Vagina (tissue), 2 donors: ENCODE results near the gene ANKRD36C. TPM values are rescaled to one million over a fixed set of nuclear protein-coding genes. Genes with fewer than 3 reads are reported as not detected.
"Not testable (repeated sequence)": the region's sequence is repeated elsewhere in the genome, so short reads cannot be mapped to it uniquely, and the experiment has no call there.

Source experiments
- DNase-seq, 2 donors: peaks; one replicate each; pipeline ENCODE4 v3.0.0-alpha.2; 2017; ENCODE audit errors: extremely low spot score in 2 of 2
- H3K27ac ChIP-seq: fragments of 200-600 bp; sonication (generic); one replicate; pipeline ENCODE4 v1.5.1; 2019
- H3K27me3 ChIP-seq: fragments of 200-600 bp; sonication (generic); one replicate; pipeline ENCODE4 v1.5.1; 2019
- H3K36me3 ChIP-seq, 2 donors: fragments of 200-600 bp; sonication (generic); one replicate each; pipeline ENCODE4 v1.5.1; 2017 to 2019
- H3K4me1 ChIP-seq: fragments of 200-600 bp; sonication (generic); one replicate; pipeline ENCODE4 v1.5.1; 2019
- H3K4me3 ChIP-seq, 2 donors: fragments of 200-600 bp; sonication (generic); 1 replicate in 1 of 2; 2 replicates in 1 of 2; pipeline ENCODE4 v1.5.1; 2016 to 2019
- H3K9me3 ChIP-seq: fragments of 200-600 bp; sonication (generic); one replicate; pipeline ENCODE4 v1.5.1; 2019
- CTCF ChIP-seq, 3 experiments: fragments of 450-650 bp in 2 of 3; fragments of 200-600 bp in 1 of 3; sonication (generic) in 1 of 3; IDR thresholded peaks; one replicate each; pipeline ENCODE4 v1.5.1; 2017 to 2019; ENCODE audit warnings: antibody characterized with exemption in 3 of 3, mild to moderate bottlenecking in 2 of 3, moderate library complexity in 2 of 3
- POLR2A ChIP-seq, 2 donors: fragments of 450-650 bp; IDR thresholded peaks; one replicate each; pipeline ENCODE4 v1.6.1; 2017; ENCODE audit warnings: antibody characterized with exemption in 2 of 2, mild to moderate bottlenecking in 2 of 2, moderate library complexity in 2 of 2
- POLR2AphosphoS5 ChIP-seq, 2 donors: sonication (generic); formaldehyde crosslinking; IDR thresholded peaks; one replicate each; pipeline ENCODE4 v1.9.0; 2017; ENCODE audit warnings: antibody characterized with exemption in 2 of 2, mild to moderate bottlenecking in 2 of 2, low read depth in 1 of 2; ENCODE audit not compliant: insufficient read depth in 1 of 2
- intact Hi-C: fragments of 100-400 bp; cut with DNase I; formaldehyde crosslinking; loops from one replicate; pipeline ENCODE4 v1.15.1; 2023
- total RNA-seq: library from RNA; depleted of rRNA; stranded (reverse); fragments of >200 nt; gene quantifications from one replicate; pipeline ENCODE4 v1.2.3, GENCODE V29; 2016

The ANKRD36C gene
- total RNA-seq, 1 donor from 2014 or later = 36.6 TPM

- H3K9me3 ChIP-seq, H3K4me1 ChIP-seq, H3K27me3 ChIP-seq, intact Hi-C loops, H3K36me3 ChIP-seq: not testable (repeated sequence)
- TF ChIP-seq POLR2A (IDR thresholded peaks at IDR 0.05) (peak in 1 of 2 donors; percentile 17), POLR2AphosphoS5 (IDR thresholded peaks at IDR 0.05; ENCODE audit: insufficient read depth in 1 of 2, low read depth in 1 of 2) (peak in 1 of 2 donors; percentile 50)
- Histone ChIP-seq H3K4me3 (peak overlapping the region; percentile 51 to 55), H3K27ac (peak overlapping the region; percentile 82)
- DNase-seq = peak in 1 of 2 donors; percentile 90
Observed at GRCh38 chr2:96010320-96011128, 18.9 kb upstream of the ANKRD36C start.

- H3K36me3 ChIP-seq, H3K4me1 ChIP-seq, intact Hi-C loops, H3K27me3 ChIP-seq, H3K9me3 ChIP-seq: not testable (repeated sequence)
- peak in 1 of 2 donors; percentile 85 for DNase-seq
- peak overlapping the region; percentile 51 to 55 for H3K4me3 ChIP-seq
- H3K27ac ChIP-seq = peak overlapping the region; percentile 82
Observed at GRCh38 chr2:96009833-96010232, 18.2 kb upstream of the ANKRD36C start.

GRCh38 chr2:96008051-96008450, 16.4 kb upstream of the ANKRD36C start:
- H3K4me3 ChIP-seq, intact Hi-C loops, H3K27ac ChIP-seq, H3K9me3 ChIP-seq, DNase-seq, H3K27me3 ChIP-seq, H3K4me1 ChIP-seq, H3K36me3 ChIP-seq: not testable (repeated sequence)

- H3K4me3 ChIP-seq, H3K36me3 ChIP-seq, DNase-seq, intact Hi-C loops, H3K27ac ChIP-seq, H3K27me3 ChIP-seq, H3K4me1 ChIP-seq, H3K9me3 ChIP-seq: not testable (repeated sequence)
Observed at GRCh38 chr2:96006248-96006647, 14.6 kb upstream of the ANKRD36C start.

GRCh38 chr2:95992520-95993272, 1.1 kb upstream of the ANKRD36C start:
- DNase-seq, H3K36me3 ChIP-seq, H3K27me3 ChIP-seq, H3K4me1 ChIP-seq, H3K9me3 ChIP-seq: not testable (repeated sequence)
- TF ChIP-seq CTCF (IDR thresholded peaks at IDR 0.05) = peak; percentile 84 to 99 (median 96)
- TF ChIP-seq POLR2AphosphoS5 (IDR thresholded peaks at IDR 0.05; ENCODE audit: insufficient read depth in 1 of 2, low read depth in 1 of 2) = peak in 1 of 2 donors; percentile 76
- Histone ChIP-seq H3K4me3 (peak overlapping the region; percentile 69 to 73), H3K27ac (peak overlapping the region; percentile 94)
- intact Hi-C loops = loop anchor here (5.0 kb wide), 1 partner anchor 125 kb away; the partner anchor contains the start of gene ADRA2B

- intact Hi-C loops = loop anchor here (5.0 kb wide), 1 partner anchor 125 kb away; the partner anchor contains the start of gene ADRA2B
- not testable (repeated sequence) for H3K36me3 ChIP-seq
- H3K27ac ChIP-seq = peak overlapping the region; percentile 94
Observed at GRCh38 chr2:95992102-95992501, 478 bp upstream of the ANKRD36C start.

GRCh38 chr2:95990884-95991283, 740 bp downstream of the ANKRD36C start:
- not testable (repeated sequence) for DNase-seq, H3K9me3 ChIP-seq, H3K36me3 ChIP-seq, H3K27me3 ChIP-seq, H3K4me1 ChIP-seq, H3K27ac ChIP-seq
- peak overlapping the region; percentile 26 to 69 for H3K4me3 ChIP-seq
- intact Hi-C loops = loop anchor here (5.0 kb wide), 1 partner anchor 126 kb away; the partner anchor contains the start of gene ADRA2B

More at GRCh38 chr2:95992102-95992501, 478 bp upstream of the ANKRD36C start:
- H3K27me3 ChIP-seq, H3K4me1 ChIP-seq, H3K9me3 ChIP-seq, DNase-seq: not testable (repeated sequence)
- peak overlapping the region; percentile 69 to 73 for H3K4me3 ChIP-seq

- H3K27ac ChIP-seq, H3K27me3 ChIP-seq, H3K4me3 ChIP-seq, H3K36me3 ChIP-seq, H3K4me1 ChIP-seq, H3K9me3 ChIP-seq, DNase-seq, intact Hi-C loops: not testable (repeated sequence)
Observed at GRCh38 chr2:95951662-95952061, 40.0 kb downstream of the ANKRD36C start.

GRCh38 chr2:95948039-95948438, 43.6 kb downstream of the ANKRD36C start:
- H3K9me3 ChIP-seq, intact Hi-C loops, H3K27me3 ChIP-seq, H3K4me1 ChIP-seq, DNase-seq, H3K27ac ChIP-seq, H3K36me3 ChIP-seq, H3K4me3 ChIP-seq: not testable (repeated sequence)

- H3K4me1 ChIP-seq, H3K9me3 ChIP-seq, H3K36me3 ChIP-seq, H3K4me3 ChIP-seq, H3K27me3 ChIP-seq, intact Hi-C loops, H3K27ac ChIP-seq, DNase-seq: not testable (repeated sequence)
Observed at GRCh38 chr2:95939947-95940346, 51.7 kb downstream of the ANKRD36C start.

GRCh38 chr2:95930740-95931139, 60.9 kb downstream of the ANKRD36C start:
- H3K27ac ChIP-seq, H3K27me3 ChIP-seq, H3K4me3 ChIP-seq, H3K9me3 ChIP-seq, H3K4me1 ChIP-seq, DNase-seq, H3K36me3 ChIP-seq, intact Hi-C loops: not testable (repeated sequence)

- intact Hi-C loops, H3K36me3 ChIP-seq, H3K27ac ChIP-seq: not testable (repeated sequence)
Observed at GRCh38 chr2:95917007-95917406, 74.6 kb downstream of the ANKRD36C start.

More at GRCh38 chr2:95917007-95917406, 74.6 kb downstream of the ANKRD36C start:
- not testable (repeated sequence) for H3K4me1 ChIP-seq, H3K27me3 ChIP-seq, DNase-seq, H3K9me3 ChIP-seq, H3K4me3 ChIP-seq
